Dermis microvascular lymphatic vessel endothelial cell (primary cell): ENCODE data around the gene ZSWIM3. TPM values are rescaled to one million over a fixed set of nuclear protein-coding genes. Genes with fewer than 3 reads are reported as not detected.
"Not testable (repeated sequence)": the region's sequence is repeated elsewhere in the genome, so short reads cannot be mapped to it uniquely, and the experiment has no call there.

ENCODE experiments used
- DNase-seq, 2 donors: peaks; one replicate each; pipeline versions ENCODE4 v3.0.0 to v3.0.0-alpha.2; 2010; ENCODE audit warnings: low read depth in 2 of 2
- total RNA-seq: library from RNA; depleted of rRNA; stranded (reverse); fragments of >200 nt; gene quantifications from 2 replicates; pipeline ENCODE4 v1.2.1, GENCODE V29; 2014

Gene ZSWIM3
- total RNA-seq, 1 donor from 2014 or later, result 6.2 TPM

DNA sequence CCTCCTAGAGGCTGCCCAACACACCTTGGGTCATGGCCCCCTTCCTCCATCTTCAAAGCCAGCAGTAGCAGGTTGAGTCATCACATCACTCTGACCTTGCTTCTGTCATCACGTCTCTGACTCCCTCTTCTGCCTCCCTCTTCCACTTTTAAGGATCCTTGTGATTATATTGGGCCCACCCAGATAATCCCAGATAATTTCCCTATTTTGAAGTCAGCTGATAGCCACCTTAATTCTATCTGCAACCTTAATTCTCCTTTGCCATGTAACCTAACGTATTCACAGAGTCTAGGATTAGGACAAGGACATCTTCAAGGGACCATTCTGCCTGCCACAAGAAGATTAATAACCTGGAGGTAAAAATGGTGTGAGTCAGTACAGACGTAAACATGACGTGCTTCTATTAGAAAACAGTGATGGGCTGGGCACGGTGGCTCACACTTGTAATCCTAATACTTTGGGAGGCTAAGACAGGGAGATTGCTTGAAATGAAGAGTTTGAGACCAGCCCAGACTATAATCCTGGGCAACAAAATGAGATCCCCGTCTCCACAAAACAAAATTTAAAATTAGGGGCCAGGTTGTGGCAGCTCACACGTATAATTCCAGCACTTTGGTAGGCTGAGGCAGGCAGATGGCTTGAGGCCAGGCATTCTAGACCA is 3.3 kb downstream of the ZSWIM3 start:
- DNase-seq, result no peak

GRCh38 chr20:45861221-45862075 is 4.0 kb downstream of the ZSWIM3 start:
- DNase-seq, result peak; percentile 23 to 63

DNA sequence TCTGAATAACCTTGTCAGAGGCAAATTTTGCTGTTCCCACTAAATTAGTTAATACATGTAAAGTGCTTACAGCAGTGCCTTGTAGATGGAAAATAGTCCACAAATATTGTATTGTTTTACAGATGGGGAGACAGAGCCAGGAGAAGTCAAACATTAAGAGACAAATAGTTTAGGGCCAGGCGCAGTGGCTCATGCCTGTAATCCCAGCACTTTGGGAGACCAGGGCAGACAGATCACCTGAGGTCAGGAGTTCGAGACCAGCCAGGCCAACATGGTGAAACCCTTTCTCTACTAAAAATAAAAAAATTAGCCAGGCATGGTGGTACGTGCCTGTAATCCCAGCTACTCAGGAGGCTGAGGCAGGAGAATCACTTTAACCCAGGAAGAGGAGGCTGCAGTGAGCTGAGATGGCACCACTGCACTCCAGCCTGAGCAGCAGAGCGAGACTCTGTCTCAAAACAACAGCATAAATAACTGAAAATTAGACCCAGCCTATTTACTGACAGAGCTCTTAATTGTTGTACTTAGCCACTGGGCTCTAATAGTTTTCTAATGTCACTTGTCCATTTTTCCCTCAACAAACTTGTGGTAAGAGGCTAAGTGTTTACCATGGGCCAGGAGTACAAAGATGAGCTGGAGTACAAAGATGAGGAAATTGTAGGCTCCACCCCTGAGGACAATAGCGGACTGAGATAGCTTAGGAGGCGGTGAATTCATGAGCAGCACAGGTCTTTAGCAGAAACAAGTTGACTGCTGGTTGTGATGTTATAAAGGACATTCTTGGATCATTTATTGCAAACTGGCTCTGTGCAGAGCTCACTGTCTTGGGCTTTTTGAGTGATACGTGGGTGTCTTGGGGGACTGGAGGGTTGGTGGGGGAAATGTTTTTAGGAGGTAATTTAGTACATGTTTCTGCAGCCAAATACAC is 6.4 kb downstream of the ZSWIM3 start:
- DNase-seq, result no peak

GRCh38 chr20:45866454-45866853 is 9.0 kb downstream of the ZSWIM3 start:
- no peak for DNase-seq

GRCh38 chr20:45867136-45867818 is 9.9 kb downstream of the ZSWIM3 start:
- no peak for DNase-seq

GRCh38 chr20:45867819-45868176 is 10.4 kb downstream of the ZSWIM3 start:
- no peak for DNase-seq

GRCh38 chr20:45872626-45873025 is 15.2 kb downstream of the ZSWIM3 start:
- DNase-seq, result peak in 1 of 2 donors; percentile 33

- DNase-seq, result no peak
Measured at GRCh38 chr20:45873409-45874103, 16.1 kb downstream of the ZSWIM3 start.

- DNase-seq, result not testable (repeated sequence)
Measured at GRCh38 chr20:45874104-45874481, 16.7 kb downstream of the ZSWIM3 start.

GRCh38 chr20:45874576-45874975 is 17.2 kb downstream of the ZSWIM3 start:
- no peak for DNase-seq

DNA sequence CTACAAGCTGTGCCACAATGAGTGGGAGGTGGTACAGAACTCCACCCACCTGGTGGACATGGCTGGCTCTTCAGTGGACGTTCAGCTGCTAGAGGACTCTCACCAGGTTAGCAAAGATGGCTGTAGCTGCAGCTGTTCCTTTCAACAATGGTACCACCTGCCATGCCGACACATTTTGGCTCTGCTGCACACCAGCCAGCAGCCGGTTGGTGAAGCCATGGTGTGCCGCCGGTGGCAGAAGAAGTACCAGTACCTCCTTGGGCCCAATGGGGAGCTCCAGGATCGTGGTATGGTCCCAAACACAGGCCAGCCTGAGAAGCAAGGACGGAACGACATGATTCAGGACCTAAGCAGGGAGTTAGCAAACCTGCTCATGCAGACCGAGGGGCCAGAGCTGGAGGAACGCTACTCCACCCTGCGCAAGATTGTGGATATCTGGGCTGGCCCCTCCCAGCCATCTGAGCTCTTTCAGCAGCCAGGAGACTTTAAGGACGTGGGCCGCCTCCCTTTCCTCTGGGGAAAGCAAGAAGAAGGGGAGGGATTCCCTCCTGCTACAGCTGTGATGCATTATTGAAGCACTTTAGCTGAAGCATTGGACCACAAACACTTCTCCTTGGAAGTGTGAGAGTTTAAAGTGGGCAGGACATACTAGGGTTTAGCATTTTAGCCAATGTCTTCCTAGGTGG is 20.8 kb downstream of the ZSWIM3 start:
- no peak for DNase-seq

- peak; percentile 99 for DNase-seq
Measured at GRCh38 chr20:45880988-45881788, 23.8 kb downstream of the ZSWIM3 start, which contains the start of gene ZSWIM1. ZSWIM1 (plus strand) TSS chr20:45881227; CDS start chr20:45882593, 1,366 bp downstream.

GRCh38 chr20:45882469-45883099 is 25.2 kb downstream of the ZSWIM3 start:
- DNase-seq, result no peak

- no peak for DNase-seq
Measured at GRCh38 chr20:45883100-45883469, 25.7 kb downstream of the ZSWIM3 start.

GRCh38 chr20:45886590-45887345 is 29.4 kb downstream of the ZSWIM3 start:
- DNase-seq, result no peak

GRCh38 chr20:45887346-45887715 is 29.9 kb downstream of the ZSWIM3 start, which contains the start of gene SPATA25:
SPATA25 (minus strand) TSS chr20:45887622; CDS start chr20:45887590, 32 bp downstream.
- no peak for DNase-seq

- no peak for DNase-seq
Measured at GRCh38 chr20:45888681-45889080, 31.3 kb downstream of the ZSWIM3 start.
